Thyroid gland (tissue), 4 donors: ENCODE data around the gene KRT13.

Experiments used
- CTCF ChIP-seq, 6 experiments: fragments of 200-600 bp in 3 of 6; fragments of 450-650 bp in 3 of 6; sonication (generic) in 3 of 6; IDR thresholded peaks; one replicate each; pipeline ENCODE4 v1.5.1; 2016 to 2019; ENCODE audit warnings: antibody characterized with exemption in 6 of 6, mild to moderate bottlenecking in 2 of 6, inconsistent platforms in 1 of 6, moderate library complexity in 1 of 6
- POLR2A ChIP-seq, 2 donors: fragments of 450-650 bp; IDR thresholded peaks; one replicate each; pipeline ENCODE4 v1.6.1; 2017; ENCODE audit warnings: antibody characterized with exemption in 2 of 2, mild to moderate bottlenecking in 2 of 2, moderate library complexity in 1 of 2

GRCh38 chr17:41494524-41494923 lies 10.9 kb downstream of the KRT13 start:
- TF ChIP-seq CTCF (IDR thresholded peaks at IDR 0.05): no peak
- no peak for TF ChIP-seq POLR2A (IDR thresholded peaks at IDR 0.05)
